ENCODE results near the gene CSDE1.

GRCh38 chr1:114757455-114758255, at the start of gene CSDE1:
- peak in 2 of 3 donors; percentile 20 to 53 for TF ChIP-seq CTCF (IDR thresholded peaks at IDR 0.05)
- TF ChIP-seq POLR2AphosphoS5 (IDR thresholded peaks at IDR 0.05): peak; percentile 86 to 99 (median 97)
- peak; percentile 92 for TF ChIP-seq POLR2A (IDR thresholded peaks at IDR 0.05)
